Naive B cell (primary cell): ENCODE data around the gene MRPL55. TPM values are rescaled to one million over a fixed set of nuclear protein-coding genes. Genes with fewer than 3 reads are reported as not detected.

ENCODE experiments used
- ATAC-seq, 2 donors: fragments of 150-1000 bp; cut with Tn5 transposase; 2 replicates each; pipeline ENCODE4 v1.10.0; 2021; ENCODE audit warnings: low read depth in 2 of 2, mild to moderate bottlenecking in 2 of 2, moderate library complexity in 2 of 2
- DNase-seq: peaks from one replicate; pipeline ENCODE4 v3.0.0; 2022
- H3K27ac Mint-ChIP-seq, 6 donors: one replicate each; pipeline ENCODE4 v1.8.0; 2020 to 2022; ENCODE audit warnings: mild to moderate bottlenecking in 6 of 6, mixed read lengths in 6 of 6, moderate library complexity in 5 of 6, inconsistent platforms in 2 of 6
- H3K27me3 Mint-ChIP-seq, 3 donors: one replicate each; pipeline ENCODE4 v1.8.0; 2021 to 2022; ENCODE audit warnings: mixed read lengths in 3 of 3, mild to moderate bottlenecking in 1 of 3
- H3K36me3 Mint-ChIP-seq, 2 donors: one replicate each; pipeline ENCODE4 v1.8.0; 2020 to 2022; ENCODE audit warnings: mixed read lengths in 2 of 2, inconsistent platforms in 1 of 2, mild to moderate bottlenecking in 1 of 2
- H3K4me1 Mint-ChIP-seq, 3 donors: one replicate each; pipeline ENCODE4 v1.8.0; 2020 to 2022; ENCODE audit warnings: mixed read lengths in 3 of 3, inconsistent platforms in 1 of 3, mild to moderate bottlenecking in 1 of 3, moderate library complexity in 1 of 3
- H3K4me3 Mint-ChIP-seq, 8 donors: one replicate each; pipeline ENCODE4 v1.8.0; 2020 to 2022; ENCODE audit warnings: mild to moderate bottlenecking in 8 of 8, mixed read lengths in 8 of 8, moderate library complexity in 8 of 8, inconsistent platforms in 2 of 8
- H3K9me3 Mint-ChIP-seq, 7 donors: one replicate each; pipeline ENCODE4 v1.8.0; 2020 to 2022; ENCODE audit warnings: mixed read lengths in 7 of 7, mild to moderate bottlenecking in 5 of 7, inconsistent platforms in 2 of 7, moderate library complexity in 1 of 7
- polyA plus RNA-seq, 6 donors: library from polyadenylated mRNA; unstranded; fragments of 300-500 nt; fragmentation: Illumina TruSeq; gene quantifications; one replicate each; pipeline ENCODE4 v1.2.3, GENCODE V29; 2021; ENCODE audit warnings: low read depth in 6 of 6

The MRPL55 gene
- polyA plus RNA-seq, 6 donors from 2014 or later = 98.2 to 211 (median 121) TPM

GRCh38 chr1:228070173-228070572 lies 38.9 kb downstream of the MRPL55 start:
- ATAC-seq = no peak
- Mint-ChIP-seq H3K9me3 (no peaks in the 10 kb centered on the region), H3K36me3 (no peaks in the 10 kb centered on the region), H3K4me1 (peaks cover 0 to 24% (median 20%) of the 10 kb centered on the region in 3 donors), H3K27ac (no peak overlapping the region), H3K27me3 (peaks cover 0 to 38% (median 35%) of the 10 kb centered on the region in 3 donors), H3K4me3 (no peak overlapping the region)
- DNase-seq = no peak

GRCh38 chr1:228068359-228068758 lies 40.7 kb downstream of the MRPL55 start:
- Mint-ChIP-seq H3K4me3 (no peak overlapping the region), H3K36me3 (no peaks in the 10 kb centered on the region), H3K27ac (no peak overlapping the region), H3K27me3 (peaks cover 0 to 49% (median 42%) of the 10 kb centered on the region in 3 donors), H3K9me3 (no peaks in the 10 kb centered on the region), H3K4me1 (peaks cover 0 to 13% (median 13%) of the 10 kb centered on the region in 3 donors)
- DNase-seq (no peak), ATAC-seq (no peak)

- H3K36me3 Mint-ChIP-seq = no peaks in the 10 kb centered on the region
- no peaks in the 10 kb centered on the region for H3K9me3 Mint-ChIP-seq
- H3K27ac Mint-ChIP-seq = no peak overlapping the region
- peaks cover 0 to 11% (median 7%) of the 10 kb centered on the region in 3 donors for H3K4me1 Mint-ChIP-seq
- DNase-seq (no peak), ATAC-seq (no peak)
- peaks cover 0 to 61% (median 50%) of the 10 kb centered on the region in 3 donors for H3K27me3 Mint-ChIP-seq
- peak overlapping the region in 1 of 8 donors; percentile 42 for H3K4me3 Mint-ChIP-seq
Observed at GRCh38 chr1:228066891-228067654, 42.0 kb downstream of the MRPL55 start.

- no peak for DNase-seq
- H3K4me3 Mint-ChIP-seq = no peak overlapping the region
- peaks cover 0 to under 1% of the 10 kb centered on the region in 2 donors for H3K36me3 Mint-ChIP-seq
- peaks cover 0 to 67% (median 52%) of the 10 kb centered on the region in 3 donors for H3K27me3 Mint-ChIP-seq
- no peaks in the 10 kb centered on the region for H3K9me3 Mint-ChIP-seq
- peaks cover 0 to 7% (median 7%) of the 10 kb centered on the region in 3 donors for H3K4me1 Mint-ChIP-seq
- ATAC-seq = no peak
- peak overlapping the region in 1 of 6 donors; percentile 33 for H3K27ac Mint-ChIP-seq
Observed at GRCh38 chr1:228066416-228066815, 42.7 kb downstream of the MRPL55 start.

GRCh38 chr1:228065543-228066347 lies 43.4 kb downstream of the MRPL55 start:
- no peak for DNase-seq
- ATAC-seq = no peak
- peaks cover 6 to 74% (median 58%) of the 10 kb centered on the region in 3 donors for H3K27me3 Mint-ChIP-seq
- peaks cover 0 to 7% of the 10 kb centered on the region in 2 donors for H3K36me3 Mint-ChIP-seq
- peaks cover 6 to 9% (median 7%) of the 10 kb centered on the region in 3 donors for H3K4me1 Mint-ChIP-seq
- peak overlapping the region in 1 of 6 donors; percentile 33 for H3K27ac Mint-ChIP-seq
- peaks cover 0 to 2% (median 0%) of the 10 kb centered on the region in 7 donors for H3K9me3 Mint-ChIP-seq
- no peak overlapping the region for H3K4me3 Mint-ChIP-seq

- Mint-ChIP-seq H3K4me3 (peak overlapping the region in 1 of 8 donors; percentile 15), H3K9me3 (peaks cover 0 to 2% (median 0%) of the 10 kb centered on the region in 7 donors), H3K27me3 (peaks cover 6 to 78% (median 64%) of the 10 kb centered on the region in 3 donors), H3K27ac (no peak overlapping the region), H3K36me3 (peaks cover 0 to 8% of the 10 kb centered on the region in 2 donors), H3K4me1 (peaks cover 5 to 11% (median 10%) of the 10 kb centered on the region in 3 donors)
- no peak for DNase-seq
- no peak for ATAC-seq
Observed at GRCh38 chr1:228064741-228065542, 44.2 kb downstream of the MRPL55 start.

GRCh38 chr1:228064296-228064695 lies 44.8 kb downstream of the MRPL55 start:
- Mint-ChIP-seq H3K27ac (no peak overlapping the region), H3K4me3 (no peak overlapping the region), H3K9me3 (peaks cover 0 to 2% (median 0%) of the 10 kb centered on the region in 7 donors), H3K36me3 (peaks cover 0 to 8% of the 10 kb centered on the region in 2 donors), H3K27me3 (peaks cover 6 to 78% (median 64%) of the 10 kb centered on the region in 3 donors), H3K4me1 (peaks cover 5 to 13% (median 11%) of the 10 kb centered on the region in 3 donors)
- no peak for ATAC-seq
- no peak for DNase-seq

- H3K4me1 Mint-ChIP-seq = peaks cover 5 to 14% (median 11%) of the 10 kb centered on the region in 3 donors
- H3K36me3 Mint-ChIP-seq = peaks cover 0 to 8% of the 10 kb centered on the region in 2 donors
- H3K9me3 Mint-ChIP-seq = peaks cover 0 to 2% (median 0%) of the 10 kb centered on the region in 7 donors
- H3K27ac Mint-ChIP-seq = no peak overlapping the region
- no peak for DNase-seq
- peaks cover 7 to 83% (median 63%) of the 10 kb centered on the region in 3 donors for H3K27me3 Mint-ChIP-seq
- no peak for ATAC-seq
- H3K4me3 Mint-ChIP-seq = no peak overlapping the region
Observed at GRCh38 chr1:228063251-228064191, 45.6 kb downstream of the MRPL55 start.

- Mint-ChIP-seq H3K27me3 (peaks cover 12 to 82% (median 63%) of the 10 kb centered on the region in 3 donors), H3K9me3 (peaks cover 0 to 5% (median 0%) of the 10 kb centered on the region in 7 donors), H3K36me3 (peaks cover 0 to 8% of the 10 kb centered on the region in 2 donors), H3K4me3 (no peak overlapping the region), H3K4me1 (peaks cover 5 to 16% (median 11%) of the 10 kb centered on the region in 3 donors), H3K27ac (no peak overlapping the region)
- ATAC-seq (no peak), DNase-seq (no peak)
Observed at GRCh38 chr1:228062812-228063211, 46.3 kb downstream of the MRPL55 start.

- H3K36me3 Mint-ChIP-seq = peaks cover 0 to 8% of the 10 kb centered on the region in 2 donors
- DNase-seq (no peak), ATAC-seq (no peak)
- H3K9me3 Mint-ChIP-seq = peaks cover 0 to 5% (median 0%) of the 10 kb centered on the region in 7 donors
- H3K27ac Mint-ChIP-seq = no peak overlapping the region
- H3K27me3 Mint-ChIP-seq = peaks cover 17 to 81% (median 63%) of the 10 kb centered on the region in 3 donors
- H3K4me1 Mint-ChIP-seq = peaks cover 5 to 16% (median 11%) of the 10 kb centered on the region in 3 donors
- no peak overlapping the region for H3K4me3 Mint-ChIP-seq
Observed at GRCh38 chr1:228062085-228062791, 46.9 kb downstream of the MRPL55 start.

- DNase-seq (no peak), ATAC-seq (no peak)
- peaks cover 21 to 80% (median 63%) of the 10 kb centered on the region in 3 donors for H3K27me3 Mint-ChIP-seq
- peaks cover 5 to 16% (median 11%) of the 10 kb centered on the region in 3 donors for H3K4me1 Mint-ChIP-seq
- peak overlapping the region in 2 of 6 donors; percentile 81 to 82 for H3K27ac Mint-ChIP-seq
- H3K4me3 Mint-ChIP-seq = peak overlapping the region in 2 of 8 donors; percentile 6 to 69
- H3K36me3 Mint-ChIP-seq = peaks cover 0 to 8% of the 10 kb centered on the region in 2 donors
- peaks cover 0 to 5% (median 0%) of the 10 kb centered on the region in 7 donors for H3K9me3 Mint-ChIP-seq
Observed at GRCh38 chr1:228061411-228062084, 47.6 kb downstream of the MRPL55 start.
